HCT116 (cell line): ENCODE results near the gene PDE6H. TPM values are rescaled to one million over a fixed set of nuclear protein-coding genes. Genes with fewer than 3 reads are reported as not detected.
A peak's percentile ranks its signal among the peaks of the same experiment; 100 is the strongest.

Experiments used
- ATAC-seq: fragments of 200-7000 bp; cut with Tn5 transposase; 2 replicates; pipeline ENCODE4 v1.9.1; 2020; ENCODE audit warnings: mild to moderate bottlenecking, moderate library complexity
- BruUV-seq: library from RNA; stranded (reverse); fragments of 400-500 nt; replicated peaks from 2 replicates; lab custom pipeline; 2021; lab: Mats Ljungman, UMichigan
- CTCF ChIA-PET: fragments of 300-600 bp; sonication (Branson Sonifier 250); formaldehyde crosslinking; loops from one replicate; lab custom pipeline; 2021; ENCODE audit warnings: antibody characterized with exemption; lab: Charles Lee
- POLR2A ChIA-PET: fragments of 300-600, 350-600 bp; sonication (Branson Sonifier 250); formaldehyde crosslinking; loops from one replicate; lab custom pipeline; 2021; ENCODE audit warnings: antibody characterized with exemption; lab: Charles Lee
- RAD21 ChIA-PET, 2 experiments: fragments of 300-600 bp; sonication (Branson Sonifier 250); formaldehyde crosslinking; loops; one replicate each; lab custom pipeline; 2023; ENCODE audit warnings: low total read pairs in 2 of 2; ENCODE audit not compliant: uncharacterized antibody in 2 of 2, unreplicated experiment in 2 of 2, low non-redundant PET in 1 of 2; lab: Charles Lee
- DNase-seq: peaks from one replicate; pipeline ENCODE4 v3.0.0-alpha.2; 2010; ENCODE audit warnings: low read depth, low spot score
- H2AFZ ChIP-seq: fragments of 200-600 bp; shearing (Covaris generic), sonication (generic); 2 replicates; pipeline ENCODE4 v1.6.1; 2017; ENCODE audit warnings: low read depth, mixed run types, mixed read lengths, antibody characterized with exemption, low read length; ENCODE audit not compliant: poor library complexity, severe bottlenecking
- H3K27ac ChIP-seq: 2 replicates; pipeline ENCODE4 v1.5.1; 2012; ENCODE audit warnings: low read depth, low read length
- H3K27me3 ChIP-seq: fragments of 200-600 bp; sonication (generic); 2 replicates; pipeline ENCODE4 v1.6.1; 2016; ENCODE audit warnings: mixed run types, low read length, mixed read lengths; ENCODE audit not compliant: insufficient read depth
- H3K36me3 ChIP-seq, 2 experiments: fragments of 200-500 bp in 1 of 2; fragments of 200-600 bp in 1 of 2; sonication (Bioruptor generic) in 1 of 2; sonication (generic) in 1 of 2; 2 replicates each; pipeline versions ENCODE4 v1.5.1 to v1.6.1; 2014 to 2016; ENCODE audit warnings: low read length in 2 of 2, inconsistent platforms in 1 of 2, mixed read lengths in 1 of 2, mixed run types in 1 of 2; ENCODE audit not compliant: insufficient read depth in 2 of 2, control insufficient read depth in 1 of 2
- H3K4me1 ChIP-seq, 2 experiments: fragments of 200-600 bp in 1 of 2; sonication (generic) in 1 of 2; 2 replicates each; pipeline versions ENCODE4 v1.5.1 to v1.6.1; 2012 to 2017; ENCODE audit warnings: low read length in 2 of 2, inconsistent platforms in 1 of 2, mild to moderate bottlenecking in 1 of 2, mixed read lengths in 1 of 2, mixed run types in 1 of 2, moderate library complexity in 1 of 2; ENCODE audit not compliant: insufficient read depth in 2 of 2, control insufficient read depth in 1 of 2
- H3K4me2 ChIP-seq: fragments of 200-600 bp; sonication (generic); 2 replicates; pipeline ENCODE4 v1.6.1; 2017; ENCODE audit warnings: mixed run types, low read length, mixed read lengths
- H3K4me3 ChIP-seq, 2 experiments: fragments of 200-600 bp in 1 of 2; sonication (generic) in 1 of 2; replicated peaks in 1 of 2; 2 replicates each; pipeline ENCODE4 v1.5.1; 2011 to 2016; ENCODE audit warnings: low read length in 2 of 2, control low read depth in 1 of 2, low read depth in 1 of 2, mild to moderate bottlenecking in 1 of 2, mixed read lengths in 1 of 2, mixed run types in 1 of 2
- H3K79me2 ChIP-seq: fragments of 200-600 bp; sonication (generic); 2 replicates; pipeline ENCODE4 v1.6.1; 2017; ENCODE audit warnings: mild to moderate bottlenecking, mixed run types, low read length, moderate library complexity, mixed read lengths; ENCODE audit not compliant: insufficient read depth
- H3K9ac ChIP-seq: fragments of 200-600 bp; sonication (generic); 2 replicates; pipeline ENCODE4 v1.6.1; 2016; ENCODE audit warnings: low read length, mixed read lengths
- H3K9me2 ChIP-seq: fragments of 200-600 bp; sonication (generic), shearing (Covaris generic); 2 replicates; pipeline ENCODE4 v1.6.1; 2017; ENCODE audit warnings: mixed run types, mild to moderate bottlenecking, moderate library complexity; ENCODE audit not compliant: insufficient read depth
- H3K9me3 ChIP-seq, 2 experiments: fragments of 200-500 bp in 1 of 2; fragments of 200-600 bp in 1 of 2; sonication (Bioruptor generic) in 1 of 2; sonication (generic) in 1 of 2; 2 replicates each; pipeline ENCODE4 v1.6.1; 2014 to 2017; ENCODE audit warnings: low read length in 2 of 2, mixed read lengths in 2 of 2, inconsistent platforms in 1 of 2, low read depth in 1 of 2, mild to moderate bottlenecking in 1 of 2, mixed run types in 1 of 2, moderate library complexity in 1 of 2; ENCODE audit not compliant: control insufficient read depth in 1 of 2, insufficient read depth in 1 of 2
- H4K20me1 ChIP-seq: fragments of 200-600 bp; sonication (generic), shearing (Covaris generic); 2 replicates; pipeline ENCODE4 v1.6.1; 2017; ENCODE audit warnings: mixed run types, mild to moderate bottlenecking, moderate library complexity; ENCODE audit not compliant: insufficient read depth
- CTCF ChIP-seq, 3 experiments: fragments of 200-600 bp in 1 of 3; sonication (generic) in 1 of 3; IDR thresholded peaks in 2 of 3; conservative IDR thresholded peaks in 1 of 3; 2 replicates each; pipeline ENCODE4 v1.5.1; 2012 to 2017; ENCODE audit warnings: low read depth in 2 of 3, low read length in 2 of 3, antibody characterized with exemption in 1 of 3, borderline replicate concordance in 1 of 3, control low read depth in 1 of 3, mild to moderate bottlenecking in 1 of 3, mixed read lengths in 1 of 3, mixed run types in 1 of 3, moderate library complexity in 1 of 3; ENCODE audit not compliant: insufficient read depth in 1 of 3
- ELF1 ChIP-seq: IDR thresholded peaks from 2 replicates; pipeline ENCODE4 v1.6.1; 2012; ENCODE audit warnings: low read depth, borderline replicate concordance
- EZH2phosphoT487 ChIP-seq: fragments of 200-600 bp; IDR thresholded peaks from 2 replicates; pipeline ENCODE4 v1.6.1; 2018; ENCODE audit warnings: antibody characterized with exemption, borderline replicate concordance
- FOSL1 ChIP-seq: IDR thresholded peaks from 2 replicates; pipeline ENCODE4 v1.6.1; 2012; ENCODE audit warnings: low read depth
- MAX ChIP-seq: IDR thresholded peaks from 2 replicates; pipeline ENCODE4 v1.6.1; 2012
- RAD21 ChIP-seq: IDR thresholded peaks from 2 replicates; pipeline ENCODE4 v1.6.1; 2012; ENCODE audit warnings: low read depth, mild to moderate bottlenecking
- REST ChIP-seq: IDR thresholded peaks from 2 replicates; pipeline ENCODE4 v1.6.1; 2012; ENCODE audit warnings: low read depth
- SP1 ChIP-seq: IDR thresholded peaks from 2 replicates; pipeline ENCODE4 v1.6.1; 2012; ENCODE audit warnings: low read depth
- SRF ChIP-seq: IDR thresholded peaks from 2 replicates; pipeline ENCODE4 v1.6.1; 2012; ENCODE audit warnings: low read depth
- ZBTB33 ChIP-seq: IDR thresholded peaks from 2 replicates; pipeline ENCODE4 v1.6.1; 2011; ENCODE audit warnings: mild to moderate bottlenecking, low read length, moderate library complexity; ENCODE audit not compliant: insufficient replicate concordance; ENCODE audit errors: extremely low read depth
- ZFX ChIP-seq: fragments of 450-650 bp; IDR thresholded peaks from 2 replicates; pipeline ENCODE4 v1.6.1; 2017
- intact Hi-C: fragments of 100-400 bp; cut with micrococcal nuclease; formaldehyde crosslinking; loops from 2 replicates; pipeline ENCODE4 v1.10.0; 2022
- total RNA-seq: library from RNA; stranded (reverse); gene quantifications from one replicate; pipeline ENCODE4 v1.2.1, GENCODE V29; 2021; ENCODE audit not compliant: unreplicated experiment

Gene PDE6H
- total RNA-seq, 1 experiment from 2014 or later: not detected

GRCh38 chr12:14930299-14930698, 42.5 kb upstream of the PDE6H start:
- H4K20me1 ChIP-seq: no peaks in the 10 kb centered on the region
- no peak overlapping the region for H3K9ac ChIP-seq
- no peak for TF ChIP-seq FOSL1
- TF ChIP-seq CTCF (IDR thresholded peaks at IDR 0.05 in 2 of 3, conservative IDR thresholded peaks at IDR 0.05 in 1 of 3; ENCODE audit: borderline replicate concordance in 1 of 3, insufficient read depth in 1 of 3, low read depth in 2 of 3, low read length in 2 of 3): 0 out of 6 replicates have a peak, but pooled peaks of 2 of the 3 experiments have one; percentile 3 to 6
- no peak for TF ChIP-seq ELF1
- TF ChIP-seq RAD21: 0 out of 2 replicates have a peak, but pooled peaks have one; percentile 7
- H3K4me3 ChIP-seq: no peak overlapping the region
- H3K79me2 ChIP-seq: no peaks in the 10 kb centered on the region
- H3K4me1 ChIP-seq: peaks cover 16 to 28% of the 10 kb centered on the region in 2 experiments; a peak in 3 of 4 replicates
- no peaks in the 10 kb centered on the region; the same call in 1 of the 2 replicates for H3K9me2 ChIP-seq
- H2AFZ ChIP-seq: peak overlapping the region; percentile 13
- no TSS peak for BruUV-seq
- ChIA-PET RAD21 (no interaction called here), POLR2A (no interaction called here), CTCF (no interaction called here)
- intact Hi-C loops: no loop called here
- DNase-seq (no peak), ATAC-seq (no peak)
- no peak overlapping the region for H3K4me2 ChIP-seq
- no peaks in the 10 kb centered on the region for H3K36me3 ChIP-seq
- H3K27me3 ChIP-seq: no peaks in the 10 kb centered on the region
- H3K9me3 ChIP-seq: no peaks in the 10 kb centered on the region
- no peak overlapping the region for H3K27ac ChIP-seq

- Histone ChIP-seq H3K27me3 (no peaks in the 10 kb centered on the region), H3K9me3 (no peaks in the 10 kb centered on the region), H3K4me3 (no peak overlapping the region), H3K4me2 (no peak overlapping the region), H3K36me3 (no peaks in the 10 kb centered on the region), H3K9me2 (no peaks in the 10 kb centered on the region; the same call in 1 of the 2 replicates), H3K79me2 (no peaks in the 10 kb centered on the region), H3K4me1 (peaks cover 16 to 28% of the 10 kb centered on the region in 2 experiments; a peak in 3 of 4 replicates), H4K20me1 (no peaks in the 10 kb centered on the region), H2AFZ (peak overlapping the region; percentile 79), H3K9ac (no peak overlapping the region), H3K27ac (no peak overlapping the region)
- intact Hi-C loops: no loop called here
- no peak for ATAC-seq
- no peak for DNase-seq
- ChIA-PET CTCF (no interaction called here), RAD21 (no interaction called here), POLR2A (no interaction called here)
- no TSS peak for BruUV-seq
- TF ChIP-seq MAX: no peak
- TF ChIP-seq ZBTB33: no peak
- TF ChIP-seq FOSL1: no peak
- no peak for TF ChIP-seq EZH2phosphoT487
- no peak for TF ChIP-seq ZFX
- no peak for TF ChIP-seq SRF
- no peak for TF ChIP-seq SP1
- no peak for TF ChIP-seq REST
- no peak for TF ChIP-seq ELF1
Measured at GRCh38 chr12:14931359-14931758, 41.5 kb upstream of the PDE6H start.
